ENCODE data around the gene SLC38A8. TPM values are rescaled to one million over a fixed set of nuclear protein-coding genes. Genes with fewer than 3 reads are reported as not detected.

SLC38A8 gene
- total RNA-seq, result not detected in 2 replicates

DNA sequence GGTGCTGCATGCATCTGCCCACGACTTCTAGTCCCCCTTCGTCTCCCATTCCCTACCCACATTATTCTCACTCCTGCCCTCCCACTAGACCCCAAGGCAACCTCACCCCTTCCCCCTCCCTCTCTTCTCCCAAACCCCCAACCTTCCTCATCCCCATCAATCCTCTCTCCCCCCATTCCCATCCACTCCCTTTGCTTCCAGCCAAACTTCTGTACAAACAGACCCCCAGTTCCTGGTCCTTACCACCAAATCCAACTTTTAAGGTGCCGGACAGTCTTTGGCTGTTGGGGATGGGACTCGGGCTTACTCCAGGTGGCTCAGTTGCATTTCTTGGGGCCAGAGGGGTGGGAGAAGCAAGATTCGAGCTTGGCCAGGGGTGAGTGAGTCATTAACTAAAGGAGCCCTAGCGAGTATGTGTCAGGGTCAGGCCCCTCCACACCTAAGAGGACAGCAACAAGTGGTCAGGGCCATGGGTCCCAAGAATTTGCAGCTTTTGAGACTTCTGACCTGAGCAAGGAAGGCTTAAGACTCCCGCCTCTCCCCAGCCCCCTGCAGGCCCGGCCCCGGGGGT, at the start of gene SLC38A8:
Gene SLC38A8 (minus strand): TSS at position 488 of the 571 bp plus-strand sequence. CDS start 638 bp downstream, outside the sequence.

DNA sequence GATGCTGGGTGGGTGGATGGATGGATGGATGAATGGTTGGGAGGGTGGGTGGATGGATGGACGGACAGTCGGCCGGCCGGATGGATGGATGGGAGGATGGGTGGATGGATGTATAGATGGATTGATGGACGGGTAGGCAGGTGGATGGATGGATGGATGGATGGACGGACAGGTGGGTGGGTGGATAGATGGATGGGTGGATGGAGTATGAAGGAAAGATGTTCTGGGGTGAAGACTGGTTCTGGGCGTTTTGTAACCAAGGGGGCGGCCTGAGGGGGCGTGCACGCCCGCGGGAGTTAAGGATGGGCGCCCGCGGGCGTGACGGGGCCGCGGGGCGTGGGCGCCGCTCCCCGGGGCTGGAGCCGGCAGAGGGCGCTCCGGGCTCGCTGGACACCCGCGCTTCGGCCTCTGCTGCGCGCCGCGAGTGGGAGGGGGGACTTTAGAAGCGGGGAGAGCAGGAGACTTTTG, 74.7 kb downstream of the SLC38A8 start, which contains the start of gene NECAB2:
Gene NECAB2 (plus strand): TSS at position 407 of the 468 bp plus-strand sequence. CDS start 405 bp downstream, outside the sequence.

Other genes starting within 250 kb of the SLC38A8 start
- gene HSBP1, start 234.8 kb downstream of the SLC38A8 start, total RNA-seq, result 116 and 172 TPM in 2 replicates
- 1.6 and 4.2 TPM in 2 replicates for gene MLYCD, start 143.7 kb downstream of the SLC38A8 start, total RNA-seq
- 1.1 and 1.6 TPM in 2 replicates for gene OSGIN1, start 89.6 kb downstream of the SLC38A8 start, total RNA-seq
- not detected in 2 replicates for gene NECAB2, start 74.6 kb downstream of the SLC38A8 start, total RNA-seq
- 65.1 and 124 TPM in 2 replicates for gene MBTPS1, start 74.1 kb upstream of the SLC38A8 start, total RNA-seq
- 16.0 and 35.7 TPM in 2 replicates for gene HSDL1, start 102.4 kb upstream of the SLC38A8 start, total RNA-seq
- not detected in 2 replicates for gene DNAAF1, start 102.5 kb upstream of the SLC38A8 start, total RNA-seq
- 15.2 and 22.7 TPM in 2 replicates for gene TAF1C, start 144.3 kb upstream of the SLC38A8 start, total RNA-seq
- under 0.01 and 0.44 TPM in 2 replicates for gene ADAD2, start 148.4 kb upstream of the SLC38A8 start, total RNA-seq
- gene KCNG4, start 197.2 kb upstream of the SLC38A8 start, total RNA-seq, result not detected in 2 replicates

All from bladder microvascular endothelial cell (primary cell).